Activated T-cell treated with anti-CD3 and anti-CD28 coated beads for 4 hours (primary cell): ENCODE results near the gene SCGB2A2.

ENCODE experiments used
- DNase-seq: peaks from one replicate; pipeline ENCODE4 v3.0.0-alpha.2; 2020

The SCGB2A2 gene

DNA sequence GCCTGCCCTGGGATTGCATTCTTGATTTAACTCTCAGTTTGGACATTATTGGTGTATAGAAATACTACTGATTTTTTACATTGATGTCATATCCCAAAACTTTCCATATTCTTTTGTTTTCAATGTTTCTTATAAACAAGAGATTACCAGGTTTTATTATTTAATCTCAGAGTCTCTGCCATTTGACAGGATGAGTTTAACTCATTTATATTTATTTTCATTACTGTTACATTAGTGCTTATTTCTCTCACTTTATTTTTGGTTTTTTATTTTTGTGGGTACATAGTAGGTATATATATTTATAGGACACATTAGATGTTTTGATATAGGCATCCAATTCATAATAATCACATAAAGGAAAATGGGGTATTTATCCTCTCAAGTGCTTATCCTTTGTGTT is 38.0 kb downstream of the SCGB2A2 start:
- no peak for DNase-seq

- DNase-seq: no peak
Observed at GRCh38 chr11:62309991-62310390, 40.0 kb downstream of the SCGB2A2 start.

- DNase-seq: no peak
Observed at GRCh38 chr11:62315431-62315830, 45.5 kb downstream of the SCGB2A2 start.

DNA sequence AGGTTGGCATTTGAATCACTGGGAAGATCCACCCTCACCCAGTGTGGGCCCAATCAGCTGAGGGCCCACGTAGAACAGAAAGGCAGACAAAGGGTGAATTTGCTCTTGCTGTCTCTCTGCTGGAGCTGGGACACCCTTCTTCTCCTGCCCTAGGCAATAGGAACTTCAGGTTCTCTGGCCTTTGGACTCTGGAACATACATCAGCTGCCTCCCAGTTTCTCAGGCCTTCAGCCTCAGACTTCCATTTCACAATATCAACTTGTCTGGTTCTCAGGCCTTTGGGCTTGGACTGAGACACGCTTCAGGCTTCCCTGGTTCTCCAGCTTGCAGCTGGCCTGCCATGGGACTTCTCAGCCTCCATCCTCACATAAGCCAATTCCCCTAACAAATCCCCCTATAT is 52.6 kb downstream of the SCGB2A2 start:
- DNase-seq: no peak
